GM12878 (cell line): ENCODE results near the gene ACD. TPM values are rescaled to one million over a fixed set of nuclear protein-coding genes. Genes with fewer than 3 reads are reported as not detected.

ENCODE experiments used
- ASH2L ChIP-seq: fragments of 300-600, 200-600 bp; sonication (generic); IDR thresholded peaks from 2 replicates; pipeline ENCODE4 v1.6.1; 2017; ENCODE audit warnings: low read depth, mild to moderate bottlenecking, borderline replicate concordance
- ATF3 ChIP-seq: IDR thresholded peaks from 2 replicates; pipeline ENCODE4 v1.6.1; 2011; ENCODE audit warnings: low read depth, mild to moderate bottlenecking, low read length, moderate library complexity, borderline replicate concordance; ENCODE audit errors: extremely low read depth
- BRCA1 ChIP-seq: IDR thresholded peaks from 2 replicates; pipeline ENCODE4 v1.6.1; 2011; ENCODE audit warnings: low read depth, low read length, improper control_type of control experiment
- CHD2 ChIP-seq: IDR thresholded peaks from 2 replicates; pipeline ENCODE4 v1.6.1; 2011; ENCODE audit warnings: low read depth, low read length, improper control_type of control experiment, borderline replicate concordance
- DPF2 ChIP-seq: fragments of 450-650 bp; IDR thresholded peaks from 2 replicates; pipeline ENCODE4 v1.6.1; 2017; ENCODE audit warnings: mild to moderate bottlenecking
- E4F1 ChIP-seq: fragments of 450-650 bp; IDR thresholded peaks from 2 replicates; pipeline ENCODE4 v1.6.1; 2018; ENCODE audit warnings: borderline replicate concordance, mild to moderate bottlenecking; ENCODE audit not compliant: partially characterized antibody
- HSF1 ChIP-seq: fragments of 150-350 bp; IDR thresholded peaks from 2 replicates; pipeline ENCODE4 v1.6.1; 2014; ENCODE audit warnings: mild to moderate bottlenecking, low read depth, low read length
- NBN ChIP-seq: fragments of 450-650 bp; IDR thresholded peaks from 2 replicates; pipeline ENCODE4 v1.6.1; 2016
- NR2C1 ChIP-seq: fragments of 450-650 bp; IDR thresholded peaks from 2 replicates; pipeline ENCODE4 v1.6.1; 2017; ENCODE audit warnings: antibody characterized with exemption, mild to moderate bottlenecking, moderate library complexity
- NR2F1 ChIP-seq: fragments of 450-650 bp; conservative IDR thresholded peaks from 2 replicates; pipeline ENCODE4 v1.6.1; 2017; ENCODE audit warnings: mild to moderate bottlenecking
- POLR2A ChIP-seq: IDR thresholded peaks from 2 replicates; pipeline ENCODE4 v1.6.1; 2011; ENCODE audit warnings: low read depth, mild to moderate bottlenecking, low read length
- POLR2AphosphoS2 ChIP-seq: IDR thresholded peaks from 2 replicates; pipeline ENCODE4 v1.6.1; 2011; ENCODE audit warnings: low read depth, mild to moderate bottlenecking, low read length, improper control_type of control experiment, moderate library complexity
- RUNX3 ChIP-seq: IDR thresholded peaks from 2 replicates; pipeline ENCODE4 v1.6.1; 2012; ENCODE audit warnings: low read length, inconsistent platforms
- ZBED1 ChIP-seq: IDR thresholded peaks from 2 replicates; pipeline ENCODE4 v1.6.1; 2016; ENCODE audit warnings: borderline replicate concordance
- ZNF217 ChIP-seq: fragments of 450-650 bp; IDR thresholded peaks from 2 replicates; pipeline ENCODE4 v1.6.1; 2017; ENCODE audit warnings: antibody characterized with exemption, mild to moderate bottlenecking
- ZNF274 ChIP-seq: IDR thresholded peaks from one replicate; pipeline ENCODE4 v1.8.0; 2011; ENCODE audit not compliant: insufficient read length, insufficient read depth
- polyA plus RNA-seq, 11 experiments: library from polyadenylated mRNA; depleted of rRNA in 4 of 11; unstranded in 6 of 11; stranded (reverse) in 5 of 11; fragments of >200 nt; fragmentation: Nextera tagmentation in 4 of 11; fragmentation: Illumina TruSeq in 1 of 11; extraction: Ambion mirVana in 4 of 11; extraction: Trizol in 1 of 11; gene quantifications; 1 replicate in 1 of 11; 2 replicates in 10 of 11; pipeline versions ENCODE4 v1.2.1 to v1.2.3, GENCODE V29; 2011 to 2016; ENCODE audit warnings: inconsistent platforms in 2 of 11, missing spikeins in 2 of 11, low read depth in 1 of 11
- total RNA-seq, 4 experiments: library from RNA; depleted of rRNA in 3 of 4; stranded (reverse); fragments of >200 nt in 3 of 4; fragmentation: Illumina TruSeq in 1 of 4; extraction: Trizol in 1 of 4; gene quantifications; 2 replicates each; pipeline versions ENCODE4 v1.2.1 to v1.2.3, GENCODE V29; 2013 to 2021
- TF ChIP-seq, protein P1 (sequence below): IDR thresholded peaks from 2 replicates; pipeline ENCODE4 v1.6.1; 2011; ENCODE audit warnings: mild to moderate bottlenecking, low read depth, low read length, moderate library complexity; ENCODE audit not compliant: insufficient replicate concordance
- TF ChIP-seq, protein P2 (sequence below): fragments of 450-650 bp; IDR thresholded peaks from 2 replicates; pipeline ENCODE4 v1.6.1; 2017; ENCODE audit warnings: mild to moderate bottlenecking, moderate library complexity
- TF ChIP-seq, protein P3 (sequence below): IDR thresholded peaks from 2 replicates; pipeline ENCODE4 v1.6.1; 2012; ENCODE audit warnings: low read depth, low read length, improper control_type of control experiment

Gene ACD
- total and polyA plus RNA-seq, 10 of the 15 experiments (the other 5 are each of a cell fraction or from before 2014, with no cell fraction given) = 2.9 to 46.7 (median 23.9) TPM

- TF ChIP-seq RUNX3 (no peak), HSF1 (no peak), ZBED1 (no peak), ZNF217 (no peak), ATF3 (no peak), POLR2AphosphoS2 (0 out of 2 replicates have a peak, but pooled peaks have one; percentile 77), NR2C1 (no peak; the same call in 1 of the 2 replicates), BRCA1 (no peak), NR2F1 (no peak), ZNF274 (no peak), ASH2L (no peak), NBN (peak; percentile 70; the same call in 1 of the 2 replicates), POLR2A (peak; percentile 85), CHD2 (no peak), DPF2 (peak; percentile 54), E4F1 (no peak)
- TF ChIP-seq, protein P1, sequence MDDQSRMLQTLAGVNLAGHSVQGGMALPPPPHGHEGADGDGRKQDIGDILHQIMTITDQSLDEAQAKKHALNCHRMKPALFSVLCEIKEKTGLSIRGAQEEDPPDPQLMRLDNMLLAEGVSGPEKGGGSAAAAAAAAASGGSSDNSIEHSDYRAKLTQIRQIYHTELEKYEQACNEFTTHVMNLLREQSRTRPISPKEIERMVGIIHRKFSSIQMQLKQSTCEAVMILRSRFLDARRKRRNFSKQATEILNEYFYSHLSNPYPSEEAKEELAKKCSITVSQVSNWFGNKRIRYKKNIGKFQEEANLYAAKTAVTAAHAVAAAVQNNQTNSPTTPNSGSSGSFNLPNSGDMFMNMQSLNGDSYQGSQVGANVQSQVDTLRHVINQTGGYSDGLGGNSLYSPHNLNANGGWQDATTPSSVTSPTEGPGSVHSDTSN = no peak
- TF ChIP-seq, protein P2, sequence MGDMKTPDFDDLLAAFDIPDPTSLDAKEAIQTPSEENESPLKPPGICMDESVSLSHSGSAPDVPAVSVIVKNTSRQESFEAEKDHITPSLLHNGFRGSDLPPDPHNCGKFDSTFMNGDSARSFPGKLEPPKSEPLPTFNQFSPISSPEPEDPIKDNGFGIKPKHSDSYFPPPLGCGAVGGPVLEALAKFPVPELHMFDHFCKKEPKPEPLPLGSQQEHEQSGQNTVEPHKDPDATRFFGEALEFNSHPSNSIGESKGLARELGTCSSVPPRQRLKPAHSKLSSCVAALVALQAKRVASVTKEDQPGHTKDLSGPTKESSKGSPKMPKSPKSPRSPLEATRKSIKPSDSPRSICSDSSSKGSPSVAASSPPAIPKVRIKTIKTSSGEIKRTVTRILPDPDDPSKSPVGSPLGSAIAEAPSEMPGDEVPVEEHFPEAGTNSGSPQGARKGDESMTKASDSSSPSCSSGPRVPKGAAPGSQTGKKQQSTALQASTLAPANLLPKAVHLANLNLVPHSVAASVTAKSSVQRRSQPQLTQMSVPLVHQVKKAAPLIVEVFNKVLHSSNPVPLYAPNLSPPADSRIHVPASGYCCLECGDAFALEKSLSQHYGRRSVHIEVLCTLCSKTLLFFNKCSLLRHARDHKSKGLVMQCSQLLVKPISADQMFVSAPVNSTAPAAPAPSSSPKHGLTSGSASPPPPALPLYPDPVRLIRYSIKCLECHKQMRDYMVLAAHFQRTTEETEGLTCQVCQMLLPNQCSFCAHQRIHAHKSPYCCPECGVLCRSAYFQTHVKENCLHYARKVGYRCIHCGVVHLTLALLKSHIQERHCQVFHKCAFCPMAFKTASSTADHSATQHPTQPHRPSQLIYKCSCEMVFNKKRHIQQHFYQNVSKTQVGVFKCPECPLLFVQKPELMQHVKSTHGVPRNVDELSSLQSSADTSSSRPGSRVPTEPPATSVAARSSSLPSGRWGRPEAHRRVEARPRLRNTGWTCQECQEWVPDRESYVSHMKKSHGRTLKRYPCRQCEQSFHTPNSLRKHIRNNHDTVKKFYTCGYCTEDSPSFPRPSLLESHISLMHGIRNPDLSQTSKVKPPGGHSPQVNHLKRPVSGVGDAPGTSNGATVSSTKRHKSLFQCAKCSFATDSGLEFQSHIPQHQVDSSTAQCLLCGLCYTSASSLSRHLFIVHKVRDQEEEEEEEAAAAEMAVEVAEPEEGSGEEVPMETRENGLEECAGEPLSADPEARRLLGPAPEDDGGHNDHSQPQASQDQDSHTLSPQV = no peak
- TF ChIP-seq, protein P3, sequence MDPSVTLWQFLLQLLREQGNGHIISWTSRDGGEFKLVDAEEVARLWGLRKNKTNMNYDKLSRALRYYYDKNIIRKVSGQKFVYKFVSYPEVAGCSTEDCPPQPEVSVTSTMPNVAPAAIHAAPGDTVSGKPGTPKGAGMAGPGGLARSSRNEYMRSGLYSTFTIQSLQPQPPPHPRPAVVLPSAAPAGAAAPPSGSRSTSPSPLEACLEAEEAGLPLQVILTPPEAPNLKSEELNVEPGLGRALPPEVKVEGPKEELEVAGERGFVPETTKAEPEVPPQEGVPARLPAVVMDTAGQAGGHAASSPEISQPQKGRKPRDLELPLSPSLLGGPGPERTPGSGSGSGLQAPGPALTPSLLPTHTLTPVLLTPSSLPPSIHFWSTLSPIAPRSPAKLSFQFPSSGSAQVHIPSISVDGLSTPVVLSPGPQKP = peak; percentile 73; the same call in 1 of the 2 replicates
Observed at GRCh38 chr16:67659675-67660563, at the start of gene ACD (continued).
